GM12891 (cell line): Measurements from ENCODE around the gene PLEKHA5.
"Not testable (repeated sequence)": the region's sequence is repeated elsewhere in the genome, so short reads cannot be mapped to it uniquely, and the experiment has no call there.

ENCODE experiments used
- DNase-seq: peaks from one replicate; pipeline ENCODE4 v3.0.0; 2011; ENCODE audit warnings: low spot score; ENCODE audit not compliant: insufficient read length
- FAIRE-seq: peaks from 2 replicates; lab custom pipeline; 2011; peaks lifted over from hg19 to GRCh38; lab: Jason Lieb, UNC
- PAX5 ChIP-seq: IDR thresholded peaks from 2 replicates; pipeline ENCODE4 v1.6.1; 2011; ENCODE audit warnings: low read length, moderate library complexity, mild to moderate bottlenecking; ENCODE audit not compliant: insufficient read depth, severe bottlenecking
- POLR2A ChIP-seq: IDR thresholded peaks from 2 replicates; pipeline ENCODE4 v1.6.1; 2011; ENCODE audit warnings: low read depth, low read length, control low read depth
- POLR2AphosphoS5 ChIP-seq: IDR thresholded peaks from 2 replicates; pipeline ENCODE4 v1.6.1; 2011; ENCODE audit warnings: low read depth, low read length, control low read depth
- POU2F2 ChIP-seq: IDR thresholded peaks from 2 replicates; pipeline ENCODE4 v1.6.1; 2011; ENCODE audit warnings: low read depth, mild to moderate bottlenecking, control low read depth, low read length, moderate library complexity
- SPI1 ChIP-seq: IDR thresholded peaks from 2 replicates; pipeline ENCODE4 v1.6.1; 2011; ENCODE audit warnings: low read depth, low read length, control low read depth
- TAF1 ChIP-seq: IDR thresholded peaks from 2 replicates; pipeline ENCODE4 v1.6.1; 2011; ENCODE audit warnings: low read depth, low read length, control low read depth

The PLEKHA5 gene

GRCh38 chr12:19223695-19224094 is 94.2 kb downstream of the PLEKHA5 start:
- FAIRE-seq, result no peak
- TF ChIP-seq POLR2A, result no peak
- no peak for TF ChIP-seq SPI1
- no peak for TF ChIP-seq POLR2AphosphoS5
- no peak for TF ChIP-seq PAX5
- no peak for TF ChIP-seq POU2F2
- TF ChIP-seq TAF1, result no peak
- no peak for DNase-seq

GRCh38 chr12:19224746-19225145 is 95.2 kb downstream of the PLEKHA5 start:
- no peak for DNase-seq
- FAIRE-seq, result no peak
- TF ChIP-seq POLR2AphosphoS5 (no peak), SPI1 (no peak), POU2F2 (no peak), PAX5 (no peak), POLR2A (no peak), TAF1 (no peak)

GRCh38 chr12:19227190-19227879 is 97.8 kb downstream of the PLEKHA5 start:
- DNase-seq (no peak), FAIRE-seq (no peak)
- TF ChIP-seq POLR2AphosphoS5 (no peak), POU2F2 (no peak), PAX5 (no peak), SPI1 (no peak), TAF1 (no peak), POLR2A (no peak)

GRCh38 chr12:19227880-19228210 is 98.3 kb downstream of the PLEKHA5 start:
- DNase-seq, result no peak
- TF ChIP-seq POLR2A, result no peak
- TF ChIP-seq SPI1, result no peak
- no peak for TF ChIP-seq POU2F2
- no peak for TF ChIP-seq PAX5
- TF ChIP-seq POLR2AphosphoS5, result no peak
- TF ChIP-seq TAF1, result no peak
- no peak for FAIRE-seq

GRCh38 chr12:19229021-19229420 is 99.5 kb downstream of the PLEKHA5 start:
- FAIRE-seq, DNase-seq: not testable (repeated sequence)

- FAIRE-seq (no peak), DNase-seq (no peak)
- TF ChIP-seq SPI1 (no peak), POLR2A (no peak), TAF1 (no peak), POLR2AphosphoS5 (no peak)
These were observed 100.8 kb downstream of the PLEKHA5 start for GRCh38 chr12:19230299-19230866.

- DNase-seq, result no peak
- no peak for TF ChIP-seq POLR2A
- TF ChIP-seq POU2F2, result no peak
- TF ChIP-seq PAX5, result no peak
- no peak for FAIRE-seq
These were observed 101.4 kb downstream of the PLEKHA5 start for GRCh38 chr12:19230896-19231295.

- DNase-seq, result no peak
- no peak for TF ChIP-seq POU2F2
- TF ChIP-seq PAX5, result no peak
- FAIRE-seq, result no peak
These were observed 104.7 kb downstream of the PLEKHA5 start for GRCh38 chr12:19234171-19234704.

GRCh38 chr12:19234981-19235871 is 105.7 kb downstream of the PLEKHA5 start:
- DNase-seq (no peak), FAIRE-seq (no peak)
- TF ChIP-seq SPI1 (no peak), PAX5 (no peak), POU2F2 (no peak), POLR2A (no peak), POLR2AphosphoS5 (no peak), TAF1 (no peak)

- TF ChIP-seq POLR2AphosphoS5, result no peak
- TF ChIP-seq SPI1, result no peak
- no peak for TF ChIP-seq PAX5
- TF ChIP-seq POU2F2, result no peak
- TF ChIP-seq TAF1, result no peak
- no peak for TF ChIP-seq POLR2A
- no peak for FAIRE-seq
- DNase-seq, result no peak
These were observed 107.1 kb downstream of the PLEKHA5 start for GRCh38 chr12:19236656-19237055.
